Skeletal muscle tissue (tissue), 4 donors: Measurements from ENCODE around the gene FTSJ1. TPM values are rescaled to one million over a fixed set of nuclear protein-coding genes. Genes with fewer than 3 reads are reported as not detected.

Experiments used
- H3K27ac ChIP-seq: one replicate; pipeline ENCODE4 v1.7.0; 2013; ENCODE audit warnings: mild to moderate bottlenecking, low read depth, low read length, inconsistent platforms
- H3K27me3 ChIP-seq, 3 donors: one replicate each; pipeline ENCODE4 v1.7.0; 2013; ENCODE audit warnings: low read length in 3 of 3; ENCODE audit not compliant: control insufficient read depth in 3 of 3, insufficient read depth in 3 of 3
- H3K36me3 ChIP-seq, 3 donors: one replicate each; pipeline ENCODE4 v1.7.0; 2013; ENCODE audit warnings: low read length in 3 of 3; ENCODE audit not compliant: control insufficient read depth in 3 of 3, insufficient read depth in 3 of 3
- H3K4me1 ChIP-seq, 3 donors: one replicate each; pipeline ENCODE4 v1.7.0; 2013; ENCODE audit warnings: low read length in 3 of 3, mild to moderate bottlenecking in 3 of 3; ENCODE audit not compliant: control insufficient read depth in 3 of 3, insufficient read depth in 3 of 3
- H3K4me3 ChIP-seq, 3 donors: one replicate each; pipeline ENCODE4 v1.7.0; 2013; ENCODE audit warnings: low read length in 3 of 3
- H3K9ac ChIP-seq, 3 donors: one replicate each; pipeline ENCODE4 v1.7.0; 2013; ENCODE audit warnings: low read length in 3 of 3, mild to moderate bottlenecking in 3 of 3, moderate library complexity in 2 of 3, low read depth in 1 of 3
- H3K9me3 ChIP-seq, 3 donors: one replicate each; pipeline ENCODE4 v1.7.0; 2013; ENCODE audit warnings: low read length in 3 of 3; ENCODE audit not compliant: control insufficient read depth in 3 of 3
- total RNA-seq: library from RNA; depleted of rRNA; stranded (reverse); fragments of >200 nt; gene quantifications from one replicate; pipeline ENCODE4 v1.2.3, GENCODE V29; 2014
- donor health status: Osteomylitis.

The FTSJ1 gene
- total RNA-seq, 1 donor from 2014 or later = 20.9 TPM

GRCh38 chrX:48470110-48470832 is 5.7 kb upstream of the FTSJ1 start, which contains the start of gene SLC38A5:
SLC38A5 (minus strand) TSS chrX:48470260; CDS start chrX:48467924, 2,336 bp downstream.
- H3K9ac ChIP-seq = no peak within 1 kb of the TSS
- H3K4me1 ChIP-seq = peaks cover 2 to 6% (median 3%) of the 10 kb centered on the region in 3 donors
- H3K4me3 ChIP-seq = no peak within 1 kb of the TSS
- H3K9me3 ChIP-seq = no peaks in the 10 kb centered on the region
- H3K27ac ChIP-seq = no peak within 1 kb of the TSS
- H3K36me3 ChIP-seq = no peaks in the 10 kb centered on the region
- peaks cover 0 to 10% (median 0%) of the 10 kb centered on the region in 3 donors for H3K27me3 ChIP-seq

GRCh38 chrX:48470833-48471118 is 5.2 kb upstream of the FTSJ1 start:
- no peak overlapping the region for H3K9ac ChIP-seq
- H3K4me3 ChIP-seq = no peak overlapping the region
- no peak overlapping the region for H3K27ac ChIP-seq
- peaks cover 2 to 6% (median 3%) of the 10 kb centered on the region in 3 donors for H3K4me1 ChIP-seq
- H3K27me3 ChIP-seq = peaks cover 0 to 8% (median 0%) of the 10 kb centered on the region in 3 donors
- H3K9me3 ChIP-seq = no peaks in the 10 kb centered on the region
- no peaks in the 10 kb centered on the region for H3K36me3 ChIP-seq

- Histone ChIP-seq H3K9me3 (no peaks in the 10 kb centered on the region), H3K27me3 (peaks cover 0 to 8% (median 0%) of the 10 kb centered on the region in 3 donors), H3K4me1 (peaks cover 2 to 6% (median 3%) of the 10 kb centered on the region in 3 donors), H3K4me3 (no peak overlapping the region), H3K27ac (no peak overlapping the region), H3K36me3 (no peaks in the 10 kb centered on the region), H3K9ac (no peak overlapping the region)
Measured at GRCh38 chrX:48471504-48471903, 4.5 kb upstream of the FTSJ1 start.

- no peaks in the 10 kb centered on the region for H3K9me3 ChIP-seq
- H3K4me1 ChIP-seq = peaks cover 5 to 6% (median 6%) of the 10 kb centered on the region in 3 donors
- no peak overlapping the region for H3K27ac ChIP-seq
- no peak overlapping the region for H3K4me3 ChIP-seq
- H3K9ac ChIP-seq = no peak overlapping the region
- H3K27me3 ChIP-seq = peaks cover 0 to 6% (median 0%) of the 10 kb centered on the region in 3 donors
- H3K36me3 ChIP-seq = no peaks in the 10 kb centered on the region
Measured at GRCh38 chrX:48472225-48472624, 3.8 kb upstream of the FTSJ1 start.

GRCh38 chrX:48472851-48473703 is 2.9 kb upstream of the FTSJ1 start:
- Histone ChIP-seq H3K36me3 (no peaks in the 10 kb centered on the region), H3K27ac (no peak overlapping the region), H3K27me3 (no peaks in the 10 kb centered on the region), H3K4me3 (no peak overlapping the region), H3K9me3 (no peaks in the 10 kb centered on the region), H3K9ac (no peak overlapping the region), H3K4me1 (peaks cover 0 to 6% (median 5%) of the 10 kb centered on the region in 3 donors)

- no peak overlapping the region for H3K9ac ChIP-seq
- no peak overlapping the region for H3K4me3 ChIP-seq
- no peaks in the 10 kb centered on the region for H3K9me3 ChIP-seq
- no peak overlapping the region for H3K27ac ChIP-seq
- peaks cover 0 to 6% (median 5%) of the 10 kb centered on the region in 3 donors for H3K4me1 ChIP-seq
- H3K27me3 ChIP-seq = no peaks in the 10 kb centered on the region
- H3K36me3 ChIP-seq = no peaks in the 10 kb centered on the region
Measured at GRCh38 chrX:48473704-48473990, 2.4 kb upstream of the FTSJ1 start.

GRCh38 chrX:48474127-48474526 is 1.9 kb upstream of the FTSJ1 start:
- Histone ChIP-seq H3K27ac (no peak overlapping the region), H3K9ac (no peak overlapping the region)

GRCh38 chrX:48474581-48474980 is 1.4 kb upstream of the FTSJ1 start:
- Histone ChIP-seq H3K9ac (no peak overlapping the region), H3K36me3 (no peaks in the 10 kb centered on the region), H3K27me3 (no peaks in the 10 kb centered on the region), H3K9me3 (no peaks in the 10 kb centered on the region), H3K27ac (no peak overlapping the region), H3K4me3 (no peak overlapping the region), H3K4me1 (peaks cover 0 to 6% (median 5%) of the 10 kb centered on the region in 3 donors)

More at GRCh38 chrX:48474127-48474526, 1.9 kb upstream of the FTSJ1 start:
- Histone ChIP-seq H3K36me3 (no peaks in the 10 kb centered on the region), H3K9me3 (no peaks in the 10 kb centered on the region), H3K27me3 (no peaks in the 10 kb centered on the region), H3K4me3 (no peak overlapping the region), H3K4me1 (peaks cover 0 to 6% (median 5%) of the 10 kb centered on the region in 3 donors)

GRCh38 chrX:48475296-48475695 is 703 bp upstream of the FTSJ1 start:
- H3K4me3 ChIP-seq = peak overlapping the region; percentile 75 to 84 (median 81)
- H3K36me3 ChIP-seq = no peaks in the 10 kb centered on the region
- H3K4me1 ChIP-seq = peaks cover 0 to 6% (median 5%) of the 10 kb centered on the region in 3 donors
- H3K27me3 ChIP-seq = no peaks in the 10 kb centered on the region
- peak overlapping the region; percentile 84 to 87 (median 85) for H3K9ac ChIP-seq
- peak overlapping the region; percentile 57 for H3K27ac ChIP-seq
- H3K9me3 ChIP-seq = no peaks in the 10 kb centered on the region

- Histone ChIP-seq H3K9ac (peak overlapping the region in 1 of 3 donors; percentile 85), H3K9me3 (no peaks in the 10 kb centered on the region), H3K36me3 (peaks cover under 1 to 9% (median 3%) of the 10 kb centered on the region in 3 donors), H3K27ac (peak overlapping the region; percentile 57), H3K27me3 (no peaks in the 10 kb centered on the region), H3K4me3 (peak overlapping the region; percentile 75 to 84 (median 81)), H3K4me1 (peaks cover 0 to 6% (median 5%) of the 10 kb centered on the region in 3 donors)
Measured at GRCh38 chrX:48476919-48477318, 920 bp downstream of the FTSJ1 start.
